GM23338 (cell line): ENCODE data around the gene FAM217B. TPM values are rescaled to one million over a fixed set of nuclear protein-coding genes. Genes with fewer than 3 reads are reported as not detected.
A peak's percentile ranks its signal among the peaks of the same experiment; 100 is the strongest.

Experiments used
- ATAC-seq: fragments of 200-7000 bp; cut with Tn5 transposase; 3 replicates; pipeline ENCODE4 v1.9.1; 2020
- DNase-seq: peaks from one replicate; pipeline ENCODE4 v3.0.0-alpha.2; 2015; ENCODE audit warnings: low spot score
- H2AFZ ChIP-seq: fragments of 200-600 bp; sonication (generic); 2 replicates; pipeline ENCODE4 v1.8.0; 2016; ENCODE audit warnings: antibody characterized with exemption, mild to moderate bottlenecking, moderate library complexity
- H3F3A ChIP-seq: fragments of 200-600 bp; sonication (generic); replicated peaks from 2 replicates; pipeline ENCODE4 v1.8.0; 2017; ENCODE audit warnings: antibody characterized with exemption, mixed run types, low read depth
- H3K27ac ChIP-seq: fragments of 200-600 bp; sonication (generic); 2 replicates; pipeline ENCODE4 v1.6.1; 2016; ENCODE audit warnings: low read depth
- H3K27me3 ChIP-seq: fragments of 200-600 bp; sonication (generic); 2 replicates; pipeline ENCODE4 v1.8.0; 2016; ENCODE audit warnings: mild to moderate bottlenecking, mixed run types, moderate library complexity; ENCODE audit not compliant: insufficient read depth
- H3K36me3 ChIP-seq: fragments of 200-600 bp; sonication (generic); 2 replicates; pipeline ENCODE4 v1.8.0; 2016; ENCODE audit warnings: mild to moderate bottlenecking; ENCODE audit not compliant: insufficient read depth
- H3K4me1 ChIP-seq: fragments of 200-600 bp; sonication (generic); 2 replicates; pipeline ENCODE4 v1.8.0; 2016; ENCODE audit warnings: mild to moderate bottlenecking, moderate library complexity; ENCODE audit not compliant: insufficient read depth
- H3K4me2 ChIP-seq: fragments of 200-600 bp; sonication (generic); 2 replicates; pipeline ENCODE4 v1.7.1; 2017; ENCODE audit warnings: mixed run types
- H3K4me3 ChIP-seq: fragments of 200-600 bp; sonication (generic); 2 replicates; pipeline ENCODE4 v1.6.1; 2016; ENCODE audit warnings: mixed run types
- H3K79me2 ChIP-seq: fragments of 200-600 bp; sonication (generic); replicated peaks from 2 replicates; pipeline ENCODE4 v1.8.0; 2017; ENCODE audit warnings: mild to moderate bottlenecking; ENCODE audit not compliant: insufficient read depth
- H3K9me2 ChIP-seq: fragments of 200-600 bp; sonication (generic); 2 replicates; pipeline ENCODE4 v1.8.0; 2017; ENCODE audit not compliant: insufficient read depth
- H4K20me1 ChIP-seq: fragments of 200-600 bp; sonication (generic); replicated peaks from 2 replicates; pipeline ENCODE4 v1.8.0; 2017; ENCODE audit warnings: mild to moderate bottlenecking; ENCODE audit not compliant: insufficient read depth
- H3K27ac Mint-ChIP-seq: 2 replicates; pipeline ENCODE4 v1.8.0; 2020; ENCODE audit warnings: inconsistent platforms, mild to moderate bottlenecking, moderate library complexity, mixed read lengths
- H3K27me3 Mint-ChIP-seq: 3 replicates; pipeline ENCODE4 v1.8.0; 2022; ENCODE audit warnings: low read depth, mild to moderate bottlenecking, moderate library complexity, mixed read lengths, inconsistent platforms; ENCODE audit not compliant: insufficient read depth, poor library complexity
- H3K36me3 Mint-ChIP-seq: 3 replicates; pipeline ENCODE4 v1.8.0; 2021; ENCODE audit warnings: low read depth, mild to moderate bottlenecking, inconsistent platforms, moderate library complexity, mixed read lengths
- H3K4me1 Mint-ChIP-seq: 3 replicates; pipeline ENCODE4 v1.8.0; 2020; ENCODE audit warnings: mild to moderate bottlenecking, inconsistent platforms, mixed read lengths
- H3K4me3 Mint-ChIP-seq: 3 replicates; pipeline ENCODE4 v1.8.0; 2021; ENCODE audit warnings: moderate library complexity, mild to moderate bottlenecking, inconsistent platforms, mixed read lengths
- H3K9me3 Mint-ChIP-seq: 3 replicates; pipeline ENCODE4 v1.8.0; 2020; ENCODE audit warnings: moderate library complexity, mild to moderate bottlenecking, inconsistent platforms, mixed read lengths
- CREB1 ChIP-seq: fragments of 250-450 bp; sonication (Bioruptor Pico); IDR thresholded peaks from 2 replicates; pipeline ENCODE4 v1.5.0; 2020; ENCODE audit warnings: low read depth, mild to moderate bottlenecking, moderate library complexity
- CTCF ChIP-seq, 2 experiments: fragments of 200-600 bp in 1 of 2; sonication (generic) in 1 of 2; conservative IDR thresholded peaks; 2 replicates each; pipeline versions ENCODE4 v1.5.1 to v1.6.1; 2016 to 2017; ENCODE audit warnings: antibody characterized with exemption in 2 of 2, low read depth in 2 of 2, mild to moderate bottlenecking in 2 of 2, moderate library complexity in 1 of 2
- ETS1 ChIP-seq: IDR thresholded peaks from 2 replicates; pipeline ENCODE4 v1.6.1; 2016; ENCODE audit warnings: antibody characterized with exemption
- EZH2 ChIP-seq: fragments of 200-600 bp; sonication (generic); IDR thresholded peaks from one replicate; pipeline ENCODE4 v1.8.0; 2017; ENCODE audit warnings: antibody characterized with exemption, mild to moderate bottlenecking, low read depth; ENCODE audit not compliant: unreplicated experiment
- EZH2phosphoT487 ChIP-seq: fragments of 200-600 bp; sonication (generic); IDR thresholded peaks from one replicate; pipeline ENCODE4 v1.8.1; 2018; ENCODE audit warnings: antibody characterized with exemption; ENCODE audit not compliant: unreplicated experiment
- JUNB ChIP-seq: IDR thresholded peaks from one replicate; pipeline ENCODE4 v1.6.1; 2016; ENCODE audit warnings: antibody characterized with exemption; ENCODE audit not compliant: unreplicated experiment
- NANOG ChIP-seq: IDR thresholded peaks from 2 replicates; pipeline ENCODE4 v1.6.1; 2016; ENCODE audit warnings: antibody characterized with exemption, borderline replicate concordance
- POLR2AphosphoS5 ChIP-seq: IDR thresholded peaks from 2 replicates; pipeline ENCODE4 v1.6.1; 2016; ENCODE audit warnings: antibody characterized with exemption, low read depth
- REST ChIP-seq: IDR thresholded peaks from one replicate; pipeline ENCODE4 v1.6.1; 2018; ENCODE audit warnings: antibody characterized with exemption; ENCODE audit not compliant: unreplicated experiment
- STAT1 ChIP-seq: IDR thresholded peaks from one replicate; pipeline ENCODE4 v1.6.1; 2016; ENCODE audit warnings: antibody characterized with exemption; ENCODE audit not compliant: unreplicated experiment
- ZNF114 ChIP-seq: fragments of 250-450 bp; sonication (Bioruptor Pico); IDR thresholded peaks from 2 replicates; pipeline ENCODE4 v1.5.0; 2020; ENCODE audit warnings: mild to moderate bottlenecking, moderate library complexity
- ZNF331 ChIP-seq: fragments of 250-450 bp; sonication (Bioruptor Pico); IDR thresholded peaks from 2 replicates; pipeline ENCODE4 v1.5.0; 2020; ENCODE audit warnings: low read depth, mild to moderate bottlenecking, moderate library complexity
- ZNF462 ChIP-seq: fragments of 250-450 bp; sonication (Bioruptor Pico); IDR thresholded peaks from 2 replicates; pipeline ENCODE4 v1.5.0; 2020; ENCODE audit warnings: mild to moderate bottlenecking, moderate library complexity
- polyA plus RNA-seq: library from polyadenylated mRNA; unstranded; fragments of >200 nt; fragmentation: Nextera tagmentation; extraction: Ambion mirVana; gene quantifications from 2 replicates; pipeline ENCODE4 v1.2.1, GENCODE V29; 2016
- total RNA-seq: library from RNA; depleted of rRNA; stranded (reverse); fragments of >200 nt; shearing (Covaris generic); gene quantifications from 2 replicates; pipeline ENCODE4 v1.2.3, GENCODE V29; 2014

Gene FAM217B
- total and polyA plus RNA-seq, 2 experiments from 2014 or later: 13.2 to 25.9 TPM

- peak overlapping the region; percentile 12; the same call in 1 of the 2 replicates for H2AFZ ChIP-seq
- H3F3A ChIP-seq: no peaks in the 10 kb centered on the region
- Mint-ChIP-seq H3K4me1 (0 out of 3 replicates have a peak, but pooled peaks cover 3% of the 10 kb centered on the region), H3K36me3 (no peaks in the 10 kb centered on the region), H3K9me3 (no peaks in the 10 kb centered on the region), H3K27ac (no peak overlapping the region), H3K27me3 (no peaks in the 10 kb centered on the region), H3K4me3 (no peak overlapping the region)
- H3K4me1 ChIP-seq: no peaks in the 10 kb centered on the region
- no peaks in the 10 kb centered on the region for H3K36me3 ChIP-seq
- DNase-seq (no peak), ATAC-seq (no peak)
- no peak overlapping the region for H3K27ac ChIP-seq
- H3K4me3 ChIP-seq: no peak overlapping the region
- H3K27me3 ChIP-seq: no peaks in the 10 kb centered on the region; the same call in 1 of the 2 replicates
- no peaks in the 10 kb centered on the region for H3K9me2 ChIP-seq
- TF ChIP-seq STAT1: no peak
- TF ChIP-seq EZH2: no peak
- TF ChIP-seq ZNF114 (CRISPR knock-in tag): no peak
- TF ChIP-seq EZH2phosphoT487: no peak
- no peak for TF ChIP-seq JUNB
- no peak for TF ChIP-seq CREB1 (CRISPR knock-in tag)
- TF ChIP-seq CTCF (conservative IDR thresholded peaks at IDR 0.05; ENCODE audit: low read depth in 2 of 2): no peak
- no peak for TF ChIP-seq ZNF331 (CRISPR knock-in tag)
- no peak for TF ChIP-seq ETS1
- TF ChIP-seq REST: no peak
- no peak for TF ChIP-seq NANOG
- no peak for TF ChIP-seq ZNF462 (CRISPR knock-in tag)
- TF ChIP-seq POLR2AphosphoS5: no peak
- H3K4me2 ChIP-seq: no peak overlapping the region
- H3K79me2 ChIP-seq: no peaks in the 10 kb centered on the region
- no peaks in the 10 kb centered on the region for H4K20me1 ChIP-seq
Measured at GRCh38 chr20:59912609-59913008, 27.6 kb upstream of the FAM217B start.
